GM10266 (cell line): Measurements from ENCODE around the gene SETD6.
A peak's percentile ranks its signal among the peaks of the same experiment; 100 is the strongest.

Source experiments
- DNase-seq: peaks from one replicate; pipeline ENCODE4 v3.0.0; 2012; ENCODE audit errors: extremely low spot score
- CTCF ChIP-seq: IDR thresholded peaks from 2 replicates; pipeline ENCODE4 v1.5.1; 2012; ENCODE audit warnings: mild to moderate bottlenecking, low read depth; ENCODE audit not compliant: control insufficient read depth, insufficient read depth; ENCODE audit errors: missing control alignments

The SETD6 gene

DNA sequence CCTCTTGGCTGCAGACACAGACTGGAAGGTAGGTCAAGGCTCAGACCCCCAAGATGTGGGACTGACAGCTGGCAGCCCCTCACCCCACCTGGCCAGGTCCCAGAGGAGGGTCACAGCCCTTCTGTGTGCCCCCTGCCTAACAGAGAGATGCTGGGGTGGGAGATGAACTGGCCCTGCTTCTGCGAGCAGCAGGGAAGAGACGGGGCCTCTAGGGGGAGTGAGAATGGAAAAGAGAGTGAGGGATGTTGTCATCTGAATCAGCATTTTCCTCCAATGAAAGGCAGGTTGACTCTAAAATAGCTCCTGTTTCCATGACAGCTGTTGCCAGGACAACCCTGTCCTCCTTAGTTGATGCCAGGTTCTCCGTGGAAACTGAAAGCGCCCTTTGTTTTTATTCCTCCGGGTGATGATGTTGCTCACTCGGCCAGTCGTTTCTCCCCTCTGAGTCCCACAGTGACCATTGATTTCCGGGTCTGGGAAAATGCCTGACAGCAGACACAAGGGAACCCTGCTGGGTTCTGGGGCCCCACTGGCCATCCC lies 20.3 kb upstream of the SETD6 start:
- peak; percentile 45 for TF ChIP-seq CTCF
- peak; percentile 88 for DNase-seq

GRCh38 chr16:58495521-58496331 lies 19.6 kb upstream of the SETD6 start:
- TF ChIP-seq CTCF: no peak

DNA sequence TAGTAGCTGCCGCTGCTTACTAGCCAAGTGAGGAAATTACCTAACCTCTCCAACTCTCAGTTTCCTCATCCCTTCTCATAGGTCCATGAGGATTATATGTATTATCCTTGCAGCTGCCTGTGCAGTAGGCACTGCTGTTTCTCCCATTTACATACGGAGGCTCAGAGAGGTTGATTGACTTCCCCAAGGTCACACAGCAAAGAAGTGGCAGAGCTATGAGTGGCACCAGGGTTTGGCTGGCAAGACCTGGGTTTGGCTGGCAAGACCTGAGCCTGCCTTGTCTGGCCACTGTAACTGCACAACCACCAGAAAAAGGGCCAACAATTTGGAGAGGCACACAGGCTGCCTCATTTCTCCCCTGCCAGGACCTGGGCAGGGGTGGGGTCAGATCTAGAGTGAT lies 17.8 kb upstream of the SETD6 start:
- DNase-seq: no peak
- no peak for TF ChIP-seq CTCF

More at GRCh38 chr16:58495521-58496331, 19.6 kb upstream of the SETD6 start:
- no peak for DNase-seq

DNA sequence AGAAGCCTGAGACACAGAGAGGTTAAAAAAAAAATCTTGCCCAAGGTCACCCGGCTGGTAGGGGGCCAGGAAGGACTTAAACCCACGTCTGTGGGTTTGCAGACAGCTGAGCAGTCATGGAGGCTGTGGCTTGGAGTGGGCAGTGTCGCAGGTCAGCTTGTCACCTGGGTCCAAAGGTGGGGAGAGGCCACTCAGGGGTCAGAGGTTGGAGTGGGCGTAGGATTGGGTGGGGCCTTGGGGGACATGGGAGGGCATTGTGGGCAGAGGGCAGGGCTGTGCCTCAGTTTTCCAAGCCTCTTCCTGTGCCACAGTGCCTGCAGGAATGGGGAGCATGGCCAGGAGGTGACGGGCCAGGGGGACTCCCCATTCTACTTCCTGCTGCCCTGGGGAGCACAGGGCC lies 17.4 kb upstream of the SETD6 start:
- no peak for TF ChIP-seq CTCF
- DNase-seq: no peak

DNA sequence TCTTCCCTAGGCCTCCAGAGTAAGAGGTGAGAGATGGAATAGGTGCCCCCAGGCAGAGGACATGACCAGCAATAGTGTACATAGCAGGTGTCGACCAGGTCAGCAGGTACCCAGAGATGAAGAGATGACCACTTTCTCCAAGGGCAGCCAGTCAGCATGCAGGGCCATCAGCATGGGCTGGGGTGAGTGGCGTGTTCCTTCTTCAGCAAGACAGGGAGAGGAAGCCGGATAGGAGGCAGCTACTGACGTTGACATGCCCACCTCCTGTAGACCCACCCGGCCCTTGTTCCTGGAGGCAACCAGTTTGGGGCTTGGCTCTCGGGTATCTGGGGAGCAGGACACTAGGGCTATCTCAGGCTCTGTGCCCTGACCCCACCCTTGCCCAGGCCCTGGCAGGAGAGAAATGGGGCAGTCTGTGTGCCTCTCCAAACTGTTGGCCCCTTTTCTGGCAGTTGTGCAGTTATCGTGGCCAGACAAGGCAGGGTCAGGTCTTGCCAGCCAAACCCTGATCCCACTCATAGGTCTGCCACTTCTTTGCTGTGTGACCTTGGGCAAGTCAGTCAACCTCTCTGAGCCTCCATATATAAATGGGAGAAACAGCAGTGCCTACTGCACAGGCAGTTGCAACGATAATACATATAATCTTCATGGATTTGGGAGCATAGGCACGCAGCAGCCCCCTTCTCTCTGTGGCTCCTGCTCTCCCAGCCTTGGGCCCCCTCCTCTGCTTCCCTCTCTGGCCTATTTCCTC lies 16.8 kb upstream of the SETD6 start:
- TF ChIP-seq CTCF: no peak
- DNase-seq: no peak

GRCh38 chr16:58499092-58499511 lies 16.2 kb upstream of the SETD6 start:
- no peak for TF ChIP-seq CTCF
- DNase-seq: no peak
